Left lobe of liver (tissue), 2 donors: Measurements from ENCODE around the gene KCTD1. TPM values are rescaled to one million over a fixed set of nuclear protein-coding genes. Genes with fewer than 3 reads are reported as not detected.
A peak's percentile ranks its signal among the peaks of the same experiment; 100 is the strongest.

Experiments used
- ATAC-seq: fragments of 200-7000 bp; cut with Tn5 transposase; one replicate; pipeline ENCODE4 v1.9.1; 2020; ENCODE audit warnings: mild to moderate bottlenecking, moderate library complexity
- DNase-seq: peaks from one replicate; pipeline ENCODE4 v3.0.0-alpha.2; 2020; ENCODE audit warnings: low spot score
- total RNA-seq: library from RNA; stranded (reverse); gene quantifications from one replicate; pipeline ENCODE4 v1.2.1, GENCODE V29; 2021
- donor health status: DM: no; HTN: no; CAD: no; lungs with moderate emphysema.
- donor health status: DM: no; HTN: yes; CAD: no.

The KCTD1 gene
- total RNA-seq, 1 donor from 2014 or later, result 5.0 TPM

- DNase-seq (no peak), ATAC-seq (no peak)
Measured at GRCh38 chr18:26488417-26489009, 59.8 kb downstream of the KCTD1 start.

GRCh38 chr18:26487437-26487836 lies 60.9 kb downstream of the KCTD1 start:
- no peak for DNase-seq
- ATAC-seq, result no peak

- DNase-seq (no peak), ATAC-seq (no peak)
Measured at GRCh38 chr18:26483633-26484032, 64.7 kb downstream of the KCTD1 start.

GRCh38 chr18:26482569-26482968 lies 65.8 kb downstream of the KCTD1 start:
- DNase-seq (no peak), ATAC-seq (no peak)

GRCh38 chr18:26480897-26481795 lies 67.2 kb downstream of the KCTD1 start:
- DNase-seq (no peak), ATAC-seq (no peak)

GRCh38 chr18:26479681-26480079 lies 68.7 kb downstream of the KCTD1 start:
- DNase-seq (no peak), ATAC-seq (no peak)

- DNase-seq, result no peak
- ATAC-seq, result no peak
Measured at GRCh38 chr18:26479065-26479680, 69.2 kb downstream of the KCTD1 start.

- no peak for ATAC-seq
- no peak for DNase-seq
Measured at GRCh38 chr18:26477828-26478466, 70.4 kb downstream of the KCTD1 start.

- DNase-seq, result no peak
- ATAC-seq, result no peak
Measured at GRCh38 chr18:26476697-26477096, 71.7 kb downstream of the KCTD1 start.

GRCh38 chr18:26474542-26474941 lies 73.8 kb downstream of the KCTD1 start:
- ATAC-seq (no peak), DNase-seq (no peak)

- no peak for ATAC-seq
- no peak for DNase-seq
Measured at GRCh38 chr18:26473672-26474071, 74.7 kb downstream of the KCTD1 start.

GRCh38 chr18:26471826-26472225 lies 76.5 kb downstream of the KCTD1 start:
- DNase-seq (no peak), ATAC-seq (no peak)

GRCh38 chr18:26471027-26471426 lies 77.3 kb downstream of the KCTD1 start:
- ATAC-seq, result no peak
- DNase-seq, result no peak

- no peak for DNase-seq
- ATAC-seq, result no peak
Measured at GRCh38 chr18:26470011-26470637, 78.2 kb downstream of the KCTD1 start.

GRCh38 chr18:26468931-26469340 lies 79.4 kb downstream of the KCTD1 start:
- peak; percentile 39 for ATAC-seq
- DNase-seq, result no peak

- no peak for DNase-seq
- ATAC-seq, result no peak
Measured at GRCh38 chr18:26466026-26466425, 82.3 kb downstream of the KCTD1 start.

- no peak for DNase-seq
Measured at GRCh38 chr18:26465431-26465830, 82.9 kb downstream of the KCTD1 start.

GRCh38 chr18:26464128-26465011 lies 84.0 kb downstream of the KCTD1 start:
- no peak for ATAC-seq
- no peak for DNase-seq

More at GRCh38 chr18:26465431-26465830, 82.9 kb downstream of the KCTD1 start:
- no peak for ATAC-seq

- DNase-seq (no peak), ATAC-seq (no peak)
Measured at GRCh38 chr18:26462355-26462754, 86.0 kb downstream of the KCTD1 start.

GRCh38 chr18:26461405-26461804 lies 86.9 kb downstream of the KCTD1 start:
- no peak for DNase-seq

More at GRCh38 chr18:26461405-26461804, 86.9 kb downstream of the KCTD1 start:
- no peak for ATAC-seq
